ENCODE data around the gene BORA. TPM values are rescaled to one million over a fixed set of nuclear protein-coding genes. Genes with fewer than 3 reads are reported as not detected.

Gene BORA
- total RNA-seq, 1 experiment from 2014 or later = 12.3 TPM

GRCh38 chr13:72727417-72728289 is at the start of gene BORA, which contains the start of gene MZT1 (continued):
- TF ChIP-seq GRHL2 (CRISPR knock-in tag; IDR thresholded peaks at IDR 0.05; ENCODE audit: insufficient replicate concordance, severe bottlenecking) (no peak), NFYB (CRISPR knock-in tag; conservative IDR thresholded peaks at IDR 0.05; ENCODE audit: low read depth) (peak; percentile 90), ZNF263 (CRISPR knock-in tag; IDR thresholded peaks at IDR 0.05; ENCODE audit: low read depth) (0 out of 2 replicates have a peak, but pooled peaks have one; percentile 28), ZNF532 (CRISPR knock-in tag; IDR thresholded peaks at IDR 0.05; ENCODE audit: borderline replicate concordance) (no peak), ATF1 (CRISPR knock-in tag; IDR thresholded peaks at IDR 0.05) (no peak), RORB (CRISPR knock-in tag; IDR thresholded peaks at IDR 0.05) (no peak), ARID4B (CRISPR knock-in tag; IDR thresholded peaks at IDR 0.05; ENCODE audit: borderline replicate concordance) (peak; percentile 74; the same call in 1 of the 2 replicates), ETV6 (CRISPR knock-in tag; IDR thresholded peaks at IDR 0.05) (peak; percentile 77; the same call in 1 of the 2 replicates), TCF7 (CRISPR knock-in tag; IDR thresholded peaks at IDR 0.05; ENCODE audit: low read depth) (no peak; the same call in 1 of the 2 replicates), JUN (CRISPR knock-in tag; IDR thresholded peaks at IDR 0.05) (no peak), E2F1 (CRISPR knock-in tag; IDR thresholded peaks at IDR 0.05) (peak; percentile 84), KAT7 (CRISPR knock-in tag; IDR thresholded peaks at IDR 0.05; ENCODE audit: borderline replicate concordance) (no peak), ZNF281 (CRISPR knock-in tag; IDR thresholded peaks at IDR 0.05) (peak; percentile 86), FOXJ3 (CRISPR knock-in tag; IDR thresholded peaks at IDR 0.05; ENCODE audit: borderline replicate concordance) (no peak), CTCF (IDR thresholded peaks at IDR 0.05) (no peak), ZNF219 (CRISPR knock-in tag; IDR thresholded peaks at IDR 0.05; ENCODE audit: borderline replicate concordance) (no peak), PRRX2 (CRISPR knock-in tag; IDR thresholded peaks at IDR 0.05) (no peak), NFATC4 (CRISPR knock-in tag; IDR thresholded peaks at IDR 0.05) (no peak), NR1H2 (CRISPR knock-in tag; IDR thresholded peaks at IDR 0.05) (no peak), TEAD4 (CRISPR knock-in tag; IDR thresholded peaks at IDR 0.05) (peak; percentile 53; the same call in 1 of the 2 replicates), ZSCAN18 (CRISPR knock-in tag; IDR thresholded peaks at IDR 0.05) (no peak), ESRRA (CRISPR knock-in tag; IDR thresholded peaks at IDR 0.05; ENCODE audit: borderline replicate concordance) (peak; percentile 48; the same call in 1 of the 2 replicates)

All from WTC11 (cell line).